B cell (primary cell): Measurements from ENCODE around the gene RASGEF1B.

Experiments
- EZH2 ChIP-seq: IDR thresholded peaks from 2 replicates; pipeline ENCODE4 v1.6.1; 2012; ENCODE audit warnings: borderline replicate concordance, low read depth, mild to moderate bottlenecking, moderate library complexity, low read length; ENCODE audit not compliant: insufficient read depth, poor library complexity, severe bottlenecking
- TF ChIP-seq, protein P1 (sequence below): fragments of 200-600 bp; IDR thresholded peaks from one replicate; pipeline ENCODE4 v1.8.0; 2022; ENCODE audit warnings: antibody characterized with exemption, mild to moderate bottlenecking

DNA sequence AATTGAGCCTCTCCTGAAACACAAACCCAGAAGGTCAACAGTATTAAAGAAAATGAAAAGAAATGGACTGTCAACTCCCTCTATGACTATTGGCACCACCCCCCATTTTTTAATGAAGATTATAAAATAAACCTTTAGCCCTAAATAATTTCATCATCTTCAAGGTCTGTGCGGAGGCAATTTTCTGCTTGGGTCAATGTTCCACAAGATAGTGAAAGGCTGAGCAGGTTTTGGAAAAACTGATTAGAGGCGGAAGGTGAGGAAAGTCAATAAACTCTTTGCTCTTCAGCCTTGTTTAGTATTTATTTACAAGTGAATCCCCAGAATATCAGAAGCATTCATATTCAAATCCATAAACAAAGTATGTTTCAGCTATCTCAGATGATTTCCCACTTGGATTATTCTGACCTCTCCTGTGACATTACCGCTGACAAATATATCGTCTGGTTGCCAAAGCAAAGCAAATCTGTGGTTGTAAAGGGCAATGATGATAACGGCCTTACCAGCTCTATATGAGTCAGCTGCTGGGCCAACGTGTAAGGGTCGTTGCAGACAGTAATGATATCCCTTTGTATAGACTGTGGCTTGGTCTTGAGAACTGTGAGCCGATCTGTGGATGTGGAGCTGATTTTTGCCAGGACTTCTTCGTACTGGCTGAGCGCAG is 24.0 kb downstream of the RASGEF1B start:
- TF ChIP-seq, protein P1, sequence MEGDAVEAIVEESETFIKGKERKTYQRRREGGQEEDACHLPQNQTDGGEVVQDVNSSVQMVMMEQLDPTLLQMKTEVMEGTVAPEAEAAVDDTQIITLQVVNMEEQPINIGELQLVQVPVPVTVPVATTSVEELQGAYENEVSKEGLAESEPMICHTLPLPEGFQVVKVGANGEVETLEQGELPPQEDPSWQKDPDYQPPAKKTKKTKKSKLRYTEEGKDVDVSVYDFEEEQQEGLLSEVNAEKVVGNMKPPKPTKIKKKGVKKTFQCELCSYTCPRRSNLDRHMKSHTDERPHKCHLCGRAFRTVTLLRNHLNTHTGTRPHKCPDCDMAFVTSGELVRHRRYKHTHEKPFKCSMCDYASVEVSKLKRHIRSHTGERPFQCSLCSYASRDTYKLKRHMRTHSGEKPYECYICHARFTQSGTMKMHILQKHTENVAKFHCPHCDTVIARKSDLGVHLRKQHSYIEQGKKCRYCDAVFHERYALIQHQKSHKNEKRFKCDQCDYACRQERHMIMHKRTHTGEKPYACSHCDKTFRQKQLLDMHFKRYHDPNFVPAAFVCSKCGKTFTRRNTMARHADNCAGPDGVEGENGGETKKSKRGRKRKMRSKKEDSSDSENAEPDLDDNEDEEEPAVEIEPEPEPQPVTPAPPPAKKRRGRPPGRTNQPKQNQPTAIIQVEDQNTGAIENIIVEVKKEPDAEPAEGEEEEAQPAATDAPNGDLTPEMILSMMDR = no peak
- no peak for TF ChIP-seq EZH2
